ENCODE measurements around the gene LRMDA. TPM values are rescaled to one million over a fixed set of nuclear protein-coding genes. Genes with fewer than 3 reads are reported as not detected.
"Not testable (repeated sequence)": the region's sequence is repeated elsewhere in the genome, so short reads cannot be mapped to it uniquely, and the experiment has no call there.

Gene LRMDA
- total RNA-seq, 1 donor from 2014 or later = 1.8 TPM

DNA sequence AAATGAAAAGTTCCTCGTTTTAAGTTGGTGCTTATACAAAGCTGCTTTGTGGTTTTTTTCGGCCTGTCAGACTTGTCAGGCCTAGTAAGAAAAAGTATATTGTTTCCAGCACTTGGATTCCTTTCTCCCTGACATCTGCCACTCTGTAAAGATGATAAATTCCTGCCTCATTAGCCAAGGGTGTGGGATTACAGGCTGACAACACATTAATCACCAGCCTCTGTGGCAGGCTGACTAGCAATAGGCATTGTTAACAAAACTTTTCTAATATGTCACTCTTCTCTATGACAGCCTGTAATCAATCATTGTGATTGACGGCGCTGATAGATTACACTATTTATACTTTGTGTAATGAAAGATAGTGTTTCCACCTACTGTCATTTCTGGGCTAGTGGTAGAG is 682.5 kb downstream of the LRMDA start:
- peak; percentile 56 for ATAC-seq

DNA sequence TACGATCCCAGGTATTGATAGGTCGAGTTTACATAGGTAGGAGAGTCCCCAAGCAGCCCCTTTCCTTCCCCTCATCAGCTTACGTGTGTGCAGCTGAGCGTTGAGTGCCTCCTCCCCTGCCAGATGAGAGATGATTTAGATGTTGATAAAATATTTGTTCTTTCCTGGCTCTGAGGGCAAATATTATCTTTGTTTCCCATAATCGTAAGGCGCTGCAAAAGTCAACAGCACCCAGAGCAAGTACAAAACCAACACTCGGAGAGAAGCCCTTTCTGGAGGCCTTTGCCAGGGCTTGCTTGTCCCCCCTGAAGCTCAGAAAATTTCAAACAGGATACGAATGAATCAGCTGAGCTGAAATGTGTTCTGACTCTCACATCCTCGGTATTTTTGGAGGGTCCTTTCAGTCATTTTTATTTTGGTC is 683.2 kb downstream of the LRMDA start:
- no peak for ATAC-seq

DNA sequence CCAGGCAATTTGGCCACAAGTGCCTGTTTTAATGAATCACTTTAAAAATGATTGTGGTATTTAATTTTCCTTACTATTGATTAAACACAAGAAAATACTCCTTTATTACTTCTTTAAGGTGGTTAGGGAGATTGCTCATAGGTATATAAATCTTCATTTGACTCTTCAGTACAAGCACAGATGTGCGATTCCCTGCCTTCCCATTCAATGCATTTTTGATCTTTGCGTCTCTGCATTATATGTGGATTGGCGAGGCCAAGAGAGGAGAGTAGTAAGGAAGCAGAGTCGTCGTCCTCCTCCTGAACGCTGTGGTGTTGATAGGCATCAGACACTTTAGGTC is 683.7 kb downstream of the LRMDA start:
- no peak for ATAC-seq

DNA sequence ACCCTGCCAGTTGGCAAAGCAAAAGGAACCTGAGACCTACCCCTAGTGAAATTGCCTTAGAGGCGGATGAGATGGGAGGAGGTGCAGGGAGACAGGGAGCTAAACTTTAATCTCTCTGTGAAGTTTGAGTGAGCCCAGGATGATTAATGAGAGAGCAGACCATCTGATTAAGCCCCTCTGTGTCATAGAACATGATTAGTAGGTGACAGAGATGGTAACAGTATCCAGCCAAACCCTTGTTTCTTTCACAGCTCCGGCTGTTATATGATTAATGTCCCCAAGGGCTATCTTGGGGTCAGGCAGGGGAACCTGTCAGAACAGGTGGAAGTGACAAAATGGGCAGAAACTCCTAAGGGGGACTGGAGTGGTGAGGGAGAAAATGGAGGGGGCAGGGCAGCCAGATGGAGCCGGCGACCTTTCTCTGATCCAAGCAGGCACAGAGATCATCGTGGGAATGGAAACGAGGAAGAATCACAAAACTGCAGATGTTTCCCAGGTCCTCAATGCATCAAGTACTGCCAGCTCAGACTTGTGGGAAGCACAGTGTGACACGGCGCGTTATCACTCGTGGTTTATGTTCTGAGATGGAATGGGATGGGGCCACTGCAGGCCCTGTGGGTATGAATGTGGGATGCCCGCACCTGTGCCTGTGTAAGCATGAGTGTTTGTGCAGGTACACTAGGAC is 684.2 kb downstream of the LRMDA start:
- no peak for ATAC-seq

DNA sequence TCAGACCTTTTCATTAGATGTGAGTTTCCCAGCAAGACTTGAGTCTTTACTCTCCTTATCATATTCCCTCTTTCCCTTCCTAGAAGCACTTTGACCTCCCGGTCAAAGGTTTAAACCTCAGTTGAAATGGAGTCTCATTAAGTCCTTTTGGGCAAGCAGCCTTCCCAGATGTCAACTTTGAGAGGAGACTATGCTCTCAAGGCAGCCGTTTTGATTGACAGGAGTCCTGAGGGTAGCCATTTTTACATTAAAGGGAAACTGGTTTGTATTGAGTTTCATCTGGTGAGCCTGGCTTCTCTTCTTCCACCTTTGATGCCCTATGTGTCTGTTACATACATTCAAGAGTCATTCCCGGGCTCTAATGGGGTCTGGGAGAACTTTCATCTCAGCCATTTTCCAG is 685.1 kb downstream of the LRMDA start:
- no peak for ATAC-seq

DNA sequence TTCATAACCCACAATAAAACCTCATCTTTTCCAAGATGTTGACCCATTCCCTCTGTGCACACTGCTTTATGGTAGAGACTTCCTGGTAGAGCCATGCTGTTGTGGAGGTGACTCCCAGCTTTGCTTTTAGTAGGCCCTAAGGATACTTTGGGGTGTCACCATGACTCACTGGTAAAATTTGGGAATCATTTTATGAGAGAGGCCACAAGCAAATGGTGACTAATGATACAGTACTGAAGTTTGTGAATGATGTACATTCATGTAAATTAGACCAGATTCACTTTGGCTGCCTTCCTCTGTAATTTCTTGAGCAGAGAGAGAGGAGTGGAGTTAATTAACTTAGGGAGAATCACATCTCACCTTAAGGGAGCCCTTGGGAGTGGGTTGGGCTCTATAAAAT is 686.5 kb downstream of the LRMDA start:
- peak; percentile 37 for ATAC-seq

DNA sequence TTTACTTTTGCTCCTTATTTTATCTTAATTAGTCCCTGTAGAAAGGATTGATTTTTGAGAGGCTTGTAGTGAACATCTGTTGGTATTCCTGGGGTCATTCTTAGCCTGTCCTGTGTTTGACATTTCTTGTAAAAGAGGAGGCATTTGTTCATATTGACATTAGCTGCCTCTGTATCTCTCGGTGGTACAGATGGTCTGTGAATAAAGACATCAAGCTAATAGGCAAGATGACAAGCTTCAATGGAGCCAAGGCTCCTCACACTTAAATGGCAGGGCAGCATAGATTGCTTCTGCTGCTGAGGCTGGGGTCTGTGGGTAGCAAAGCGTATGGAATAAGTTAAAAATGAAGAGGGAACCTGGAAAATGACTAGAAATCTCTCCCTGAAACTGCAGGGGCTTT is 687.6 kb downstream of the LRMDA start:
- ATAC-seq = no peak

DNA sequence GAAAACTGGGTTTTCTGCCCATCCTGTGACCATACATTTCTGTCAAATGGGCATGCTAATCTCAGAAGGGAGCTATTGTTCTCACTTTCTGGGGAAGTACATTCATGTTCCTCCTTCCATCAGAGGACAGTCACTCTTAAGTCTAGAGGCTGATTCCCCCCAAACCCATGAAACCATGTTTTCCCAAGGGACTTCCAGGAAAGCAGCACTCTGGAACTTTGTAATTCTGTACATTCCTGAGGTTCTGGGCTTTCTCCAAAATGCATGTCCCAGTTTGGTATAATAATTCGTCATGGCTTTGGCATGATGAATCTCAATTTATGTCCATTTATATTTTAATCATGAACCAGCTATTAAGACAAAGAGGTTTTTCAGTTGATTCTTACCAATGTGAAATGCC is 688.1 kb downstream of the LRMDA start:
- ATAC-seq = no peak

DNA sequence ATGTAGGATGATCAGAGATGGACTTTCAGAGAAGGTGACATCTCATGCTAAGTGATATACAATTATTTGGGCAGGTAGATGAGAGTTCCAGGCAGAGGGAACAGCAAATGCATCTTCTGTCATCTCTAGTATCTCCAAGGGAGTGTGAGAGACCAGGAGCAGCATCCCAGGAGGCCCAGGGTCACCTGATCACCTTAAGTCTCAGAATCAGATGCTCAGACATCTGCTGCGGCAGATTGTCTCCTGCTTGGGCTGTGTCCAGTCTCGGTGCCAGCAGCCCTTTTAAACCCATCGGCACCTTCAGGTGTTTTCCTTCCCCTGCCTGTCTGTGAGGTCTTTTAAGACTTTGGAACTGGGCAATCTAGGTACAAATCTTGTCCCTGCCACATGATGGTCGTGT is 690.6 kb downstream of the LRMDA start:
- no peak for ATAC-seq

DNA sequence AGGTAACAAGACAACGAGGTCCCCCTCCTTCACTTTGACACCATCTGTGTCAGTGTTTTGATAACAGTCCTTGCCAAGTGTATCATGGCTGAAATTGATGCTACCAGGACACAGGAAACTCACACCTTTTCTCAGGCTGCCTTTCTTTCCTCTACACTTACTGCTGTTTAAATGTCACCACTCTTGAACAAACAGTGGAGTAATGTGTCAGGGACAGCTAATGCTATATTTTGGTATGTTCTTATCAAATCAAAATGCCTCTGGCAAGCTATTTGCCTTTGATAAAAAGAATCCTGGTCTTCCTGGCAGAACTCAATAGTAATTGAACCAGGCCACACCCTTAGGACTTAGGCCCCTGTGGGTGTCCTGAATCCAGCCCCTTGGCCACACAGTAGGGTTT is 692.9 kb downstream of the LRMDA start:
- no peak for ATAC-seq

DNA sequence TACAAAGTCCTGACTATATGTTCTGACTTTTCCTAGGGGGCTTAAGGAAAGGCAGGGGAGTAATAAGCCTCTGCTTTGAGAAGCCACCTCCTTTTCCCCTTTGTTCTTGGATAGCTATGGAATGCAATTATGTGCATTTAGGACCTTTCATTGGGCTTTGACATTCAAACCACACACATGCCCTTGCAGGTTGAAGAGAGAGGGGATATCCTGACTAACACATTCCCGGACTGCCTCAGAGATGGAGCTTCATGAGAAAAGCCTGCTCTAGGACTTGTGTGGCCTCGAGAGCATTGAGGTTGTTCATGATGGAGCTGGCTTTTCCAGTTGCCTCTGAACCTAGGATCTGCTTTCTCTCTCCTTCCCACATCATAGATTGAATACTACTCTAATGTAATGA is 694.5 kb downstream of the LRMDA start:
- ATAC-seq = no peak

DNA sequence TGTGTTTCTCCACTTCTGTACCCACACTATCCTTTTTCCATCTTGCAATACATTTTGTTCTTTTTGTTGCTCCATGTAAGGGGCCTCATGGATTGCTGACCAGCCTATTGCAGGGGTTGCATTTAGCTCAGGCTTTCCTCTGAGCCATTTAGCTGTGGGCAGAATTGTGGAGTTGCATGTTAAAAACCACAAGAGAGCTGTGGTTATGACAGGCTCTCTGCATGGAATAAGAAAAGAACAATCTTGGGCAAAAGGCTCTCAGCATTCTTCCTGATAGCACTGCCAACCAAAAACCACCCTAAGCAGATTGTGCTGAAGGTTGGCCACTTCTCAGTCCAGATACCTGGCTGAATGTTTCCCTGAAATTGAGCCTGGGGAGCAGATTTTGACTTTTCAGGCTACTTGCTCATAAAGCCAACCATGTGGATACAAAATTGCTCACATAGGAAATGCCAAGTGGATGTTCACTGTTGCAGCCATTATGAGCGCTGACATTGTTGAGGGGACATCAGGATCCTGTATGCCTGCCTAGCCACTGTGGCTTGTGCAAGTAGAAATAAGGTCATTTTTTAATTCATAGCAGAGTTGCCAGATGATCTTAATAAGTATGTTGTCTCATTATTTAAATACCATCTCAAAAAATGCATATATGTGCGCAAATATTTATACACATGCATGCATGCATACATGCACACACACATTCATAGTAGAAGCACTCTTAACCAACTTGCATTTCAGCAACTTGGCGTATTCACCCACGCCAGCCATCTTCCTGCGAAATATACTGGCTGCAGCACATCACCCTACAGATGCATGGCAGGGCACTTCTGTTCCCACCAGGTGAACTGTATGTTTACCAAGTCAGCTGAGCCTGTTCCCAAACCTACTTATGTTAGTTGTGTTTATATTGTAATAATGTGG is 695.4 kb downstream of the LRMDA start:
- no peak for ATAC-seq

DNA sequence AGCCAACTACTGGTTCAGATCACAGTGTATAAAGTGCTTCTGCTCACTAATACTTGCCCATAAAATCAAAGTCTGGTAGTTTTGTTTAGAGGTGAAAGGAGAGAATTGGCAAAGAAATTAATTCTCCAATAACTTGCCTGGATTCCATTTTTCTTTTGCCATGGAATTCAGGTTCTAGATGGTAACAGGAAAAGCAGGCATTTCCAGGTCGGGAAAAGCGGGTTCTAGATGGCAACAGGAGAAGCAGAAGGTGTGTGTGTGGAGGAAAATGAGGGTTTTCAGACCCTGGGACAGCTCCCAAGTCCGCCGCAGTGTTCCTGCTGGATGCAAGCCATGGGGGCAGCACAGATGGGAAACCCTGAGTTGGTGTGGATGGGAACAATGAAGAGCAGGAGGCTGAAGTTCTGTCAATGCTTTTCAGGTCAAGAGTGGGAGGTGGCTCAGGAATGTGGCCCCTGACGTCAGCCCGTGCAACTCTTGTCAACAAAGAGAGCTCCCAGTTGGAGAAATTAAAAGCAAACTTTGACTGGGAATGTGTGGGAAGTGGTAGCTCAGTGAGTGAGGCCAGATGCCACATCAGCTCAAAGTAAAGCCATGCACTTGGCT is 696.7 kb downstream of the LRMDA start:
- ATAC-seq = no peak

DNA sequence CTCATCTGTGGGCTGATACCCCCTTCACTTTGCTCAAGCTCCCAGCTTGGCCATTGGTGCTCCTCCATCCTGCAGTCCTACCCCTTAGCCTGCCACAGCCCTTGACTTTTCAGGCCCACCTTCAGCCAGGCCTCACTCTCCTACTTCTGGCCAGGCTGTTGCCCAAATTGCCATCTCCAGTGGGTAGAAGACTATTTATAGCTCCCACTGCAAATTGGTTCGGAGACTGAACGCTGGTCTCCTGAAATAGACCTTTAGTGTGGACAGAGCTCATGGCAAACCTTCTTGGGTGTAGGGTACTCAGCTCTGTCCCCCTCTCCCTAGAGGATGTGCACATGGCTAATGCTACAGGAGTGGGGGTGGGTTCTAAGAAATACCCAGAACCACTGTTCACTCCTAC is 697.8 kb downstream of the LRMDA start:
- no peak for ATAC-seq

DNA sequence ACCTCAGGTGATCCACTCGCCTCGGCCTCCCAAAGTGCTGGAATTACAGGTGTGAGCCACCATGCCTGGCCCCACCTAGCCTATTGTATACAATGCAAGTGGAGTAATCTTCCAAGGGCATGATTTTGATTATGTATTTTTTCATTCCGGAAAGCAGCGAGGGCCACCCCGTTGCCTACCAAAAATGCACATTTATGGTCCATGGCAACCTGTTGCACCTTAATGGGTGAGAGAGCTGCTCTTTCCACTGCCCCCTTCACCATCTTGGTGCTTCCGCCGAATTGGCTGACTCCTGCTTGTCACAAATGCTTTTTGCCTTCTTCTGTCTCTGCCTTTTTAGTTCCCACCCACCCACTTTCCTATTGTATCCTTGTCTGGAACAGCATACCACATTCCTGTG is 699.5 kb downstream of the LRMDA start:
- no peak for ATAC-seq

DNA sequence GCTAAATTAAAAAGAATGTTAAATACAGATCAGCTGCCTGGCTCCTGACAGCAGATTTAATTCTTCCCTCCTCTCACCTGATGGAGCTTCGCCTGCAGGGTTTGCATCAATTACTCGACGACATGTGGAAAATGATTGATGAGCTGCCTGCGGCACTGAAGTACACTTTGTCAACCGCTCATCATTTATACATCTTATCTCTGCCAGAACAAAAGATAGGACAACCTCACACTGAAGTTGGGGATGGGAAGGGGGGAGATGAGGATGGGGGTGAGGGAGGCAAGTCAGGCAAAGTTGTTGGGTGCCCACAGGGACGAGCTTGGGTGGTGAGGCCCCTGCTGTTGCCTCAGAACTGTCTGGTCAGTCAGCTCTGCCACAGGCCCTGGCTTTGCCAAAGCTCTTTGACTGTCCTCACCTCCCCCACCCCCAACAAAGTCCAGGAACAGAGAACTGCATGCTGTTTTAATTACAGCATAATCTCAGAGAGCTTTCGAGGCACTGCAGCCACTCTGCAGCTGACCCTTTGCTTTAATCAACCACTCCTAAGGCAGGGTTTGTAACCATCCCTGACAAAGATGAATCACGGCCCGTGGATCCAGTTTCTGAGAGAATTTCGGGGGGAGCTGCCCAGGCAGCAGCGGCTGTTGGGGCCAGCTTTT is 702.3 kb downstream of the LRMDA start:
- ATAC-seq = no peak

DNA sequence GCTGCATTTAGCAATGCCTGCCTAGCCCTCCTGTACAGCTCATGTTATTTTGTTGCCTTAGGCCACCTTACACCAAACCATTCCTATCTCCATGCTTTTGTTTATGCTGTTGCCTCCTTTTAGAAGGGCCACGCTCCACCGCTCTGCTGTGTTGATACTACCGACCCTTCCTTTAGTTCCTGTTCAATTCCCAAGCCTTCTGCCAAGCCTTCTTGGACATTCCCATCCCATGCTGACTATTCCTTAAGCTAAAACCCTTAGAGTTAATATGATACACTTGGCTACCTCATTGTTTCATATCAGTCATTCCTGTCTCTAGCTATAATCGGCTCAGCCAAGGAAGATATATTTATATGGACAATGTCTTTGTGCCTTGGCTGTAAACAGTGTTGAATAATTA is 705.5 kb downstream of the LRMDA start:
- no peak for ATAC-seq

DNA sequence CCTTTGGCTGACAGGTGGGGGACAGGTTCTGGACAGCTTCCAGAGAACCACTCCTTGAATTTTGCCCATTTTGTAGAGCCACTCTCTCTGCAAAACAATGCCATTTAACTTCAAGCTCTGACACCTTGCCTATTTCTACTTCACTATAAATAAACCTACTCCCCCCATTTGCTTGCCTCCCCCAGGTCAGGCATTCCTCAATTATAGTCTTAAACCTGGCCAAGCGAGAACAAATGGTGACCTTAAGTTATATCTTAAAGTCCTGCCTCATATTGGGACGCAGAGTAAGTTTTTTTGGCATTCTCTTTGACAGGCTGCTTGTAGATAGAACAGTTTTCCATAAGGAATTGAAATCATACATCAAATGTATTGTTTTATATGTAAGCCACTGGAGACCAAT is 706.9 kb downstream of the LRMDA start:
- no peak for ATAC-seq

DNA sequence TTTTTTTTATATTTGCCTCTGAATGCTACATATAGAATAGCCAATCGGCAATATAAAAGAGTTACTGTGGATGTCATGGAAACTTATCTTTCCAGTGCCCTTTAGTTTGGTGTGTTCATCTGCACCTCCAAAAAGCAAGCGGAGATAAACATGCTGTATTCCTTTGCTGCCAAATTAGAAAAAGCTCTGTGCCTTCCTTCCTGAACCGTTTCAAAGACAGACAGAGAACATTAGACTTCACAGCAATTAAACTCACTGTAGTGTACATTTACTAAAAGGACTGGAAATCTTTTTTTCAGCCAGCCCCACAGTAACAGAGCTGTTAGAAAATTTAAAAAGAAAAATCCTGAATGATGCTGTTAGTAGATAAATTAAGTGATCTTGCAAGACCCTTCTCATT is 707.5 kb downstream of the LRMDA start:
- no peak for ATAC-seq

DNA sequence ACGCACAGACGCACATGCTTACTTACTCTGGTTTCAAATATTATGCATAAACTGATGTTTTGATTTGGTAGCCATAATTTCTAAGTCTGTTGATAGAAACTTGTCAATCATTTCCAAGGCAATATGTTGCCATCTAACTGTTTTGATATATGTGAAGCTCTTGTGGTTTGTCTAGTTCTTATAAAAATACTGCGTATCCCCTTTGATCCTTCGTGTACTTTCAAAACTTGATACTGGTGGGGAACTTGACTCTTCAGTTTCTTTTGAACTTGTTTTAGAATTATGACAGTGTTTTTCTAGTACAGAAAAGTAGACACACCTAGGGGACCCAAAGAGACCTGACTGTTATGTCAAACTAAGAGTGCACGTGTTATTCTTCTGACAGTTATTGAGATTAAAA is 708.0 kb downstream of the LRMDA start:
- no peak for ATAC-seq

DNA sequence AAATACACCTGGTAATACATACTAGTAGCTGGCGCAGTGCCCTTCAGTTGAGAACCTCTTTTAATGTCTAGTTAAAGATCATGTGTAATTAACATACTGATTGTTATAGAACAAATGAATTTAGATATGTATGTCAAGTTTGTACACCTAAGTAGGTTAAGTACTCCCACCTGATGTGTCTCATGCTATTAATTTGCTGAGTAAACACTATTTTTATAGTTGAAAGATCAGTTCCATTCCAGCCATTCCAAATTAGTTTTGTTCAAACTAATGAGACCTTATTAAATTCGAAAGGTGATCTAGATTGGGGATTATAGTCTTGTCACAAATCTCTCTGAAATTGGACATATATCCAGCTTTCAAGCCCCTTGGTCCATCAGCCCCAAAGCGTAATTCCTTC is 710.0 kb downstream of the LRMDA start:
- no peak for ATAC-seq

DNA sequence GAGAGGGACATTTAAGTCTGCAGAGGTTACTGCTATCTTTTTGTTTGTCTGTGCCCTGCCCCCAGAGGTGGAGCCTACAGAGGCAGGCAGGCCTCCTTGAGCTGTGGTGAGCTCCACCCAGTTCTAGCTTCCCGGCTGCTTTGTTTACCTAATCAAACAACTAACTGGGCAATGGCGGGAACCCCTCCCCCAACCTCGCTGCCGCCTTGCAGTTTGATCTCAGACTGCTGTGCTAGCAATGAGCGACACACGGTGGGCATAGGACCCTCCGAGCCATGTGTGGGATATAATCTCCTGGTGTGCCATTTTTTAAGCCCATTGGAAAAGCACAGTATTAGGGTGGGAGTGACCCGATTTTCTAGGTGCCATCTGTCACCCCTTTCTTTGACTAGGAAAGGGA is 716.8 kb downstream of the LRMDA start:
- ATAC-seq = not testable (repeated sequence)

DNA sequence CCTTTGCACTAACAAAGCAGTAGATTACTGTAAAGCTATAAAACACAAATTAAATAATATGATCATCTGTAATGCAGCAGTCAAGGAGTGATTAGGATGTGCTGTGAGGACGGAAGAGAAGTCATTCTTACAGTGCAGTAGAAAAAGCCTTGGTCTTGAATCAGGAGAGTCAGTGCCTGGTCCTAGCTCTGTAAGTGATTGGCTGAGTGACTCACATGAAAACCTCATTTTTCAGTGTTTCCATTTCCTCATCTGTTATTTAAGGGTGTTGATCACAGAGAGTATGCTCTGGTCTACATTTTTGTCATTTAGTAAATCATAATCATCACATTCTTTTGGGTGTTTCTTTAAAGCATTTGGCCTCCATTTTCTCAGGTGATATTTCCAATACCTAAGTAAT is 717.8 kb downstream of the LRMDA start:
- ATAC-seq = no peak

Measured in esophagus mucosa (tissue), 1 donor.